NCI-H128 (cell line): ENCODE measurements around the gene AGAP3.
A peak's percentile ranks its signal among the peaks of the same experiment; 100 is the strongest.

Experiments
- DNase-seq: peaks from one replicate; lab custom pipeline; 2025; ENCODE audit not compliant: unreplicated experiment; lab: John Stamatoyannopoulos, UW

AGAP3 gene

GRCh38 chr7:151073990-151074389 is 12.3 kb upstream of the AGAP3 start:
- DNase-seq = no peak

GRCh38 chr7:151074817-151075661 is 11.2 kb upstream of the AGAP3 start:
- no peak for DNase-seq

GRCh38 chr7:151075662-151075971 is 10.7 kb upstream of the AGAP3 start:
- DNase-seq = no peak

- DNase-seq = no peak
Observed at GRCh38 chr7:151075978-151076426, 10.3 kb upstream of the AGAP3 start.

GRCh38 chr7:151076863-151077704 is 9.2 kb upstream of the AGAP3 start:
- no peak for DNase-seq

GRCh38 chr7:151077705-151078232 is 8.5 kb upstream of the AGAP3 start:
- no peak for DNase-seq

- DNase-seq = no peak
Observed at GRCh38 chr7:151078233-151079040, 7.8 kb upstream of the AGAP3 start.

- DNase-seq = no peak
Observed at GRCh38 chr7:151079199-151079910, 6.9 kb upstream of the AGAP3 start.

- DNase-seq = no peak
Observed at GRCh38 chr7:151080067-151080521, 6.2 kb upstream of the AGAP3 start.

- peak; percentile 69 for DNase-seq
Observed at GRCh38 chr7:151080522-151081169, 5.6 kb upstream of the AGAP3 start, which contains the start of gene FASTK. TSS of gene FASTK (minus strand) at chr7:151080809. CDS start at chr7:151080766, 43 bp downstream.

GRCh38 chr7:151081170-151082101 is 4.8 kb upstream of the AGAP3 start:
- DNase-seq = no peak

GRCh38 chr7:151082141-151083070 is 3.9 kb upstream of the AGAP3 start:
- no peak for DNase-seq

- peak; percentile 40 for DNase-seq
Observed at GRCh38 chr7:151083071-151083823, 3.0 kb upstream of the AGAP3 start, which contains the start of gene TMUB1. TSS of gene TMUB1 (minus strand) at chr7:151083493. CDS start at chr7:151082563, 930 bp downstream.

- no peak for DNase-seq
Observed at GRCh38 chr7:151083824-151084160, 2.5 kb upstream of the AGAP3 start.

- DNase-seq = no peak
Observed at GRCh38 chr7:151085329-151085690, 965 bp upstream of the AGAP3 start.

GRCh38 chr7:151086802-151087244 is 548 bp downstream of the AGAP3 start:
- no peak for DNase-seq
